Measurements from ENCODE around the gene FAM53B.

GRCh38 chr10:124675261-124675660 is 68.9 kb downstream of the FAM53B start:
- TF ChIP-seq CTCF (conservative IDR thresholded peaks at IDR 0.05; ENCODE audit: low read length) (no peak), EZH2phosphoT487 (IDR thresholded peaks at IDR 0.05; ENCODE audit: borderline replicate concordance, low read depth, low read length) (no peak)
